Peyer's patch (tissue), 4 donors: ENCODE results near the gene SPATA31D1.

Experiments used
- CTCF ChIP-seq, 6 experiments: fragments of 450-650 bp in 4 of 6; fragments of 200-600 bp in 2 of 6; sonication (generic) in 1 of 6; IDR thresholded peaks; one replicate each; pipeline ENCODE4 v1.5.1; 2017 to 2019; ENCODE audit warnings: antibody characterized with exemption in 6 of 6, mild to moderate bottlenecking in 3 of 6, moderate library complexity in 1 of 6
- POLR2A ChIP-seq, 2 donors: fragments of 450-650 bp; IDR thresholded peaks; one replicate each; pipeline ENCODE4 v1.5.1; 2017; ENCODE audit warnings: antibody characterized with exemption in 2 of 2, mild to moderate bottlenecking in 2 of 2, moderate library complexity in 2 of 2

- TF ChIP-seq CTCF (IDR thresholded peaks at IDR 0.05) (no peak), POLR2A (IDR thresholded peaks at IDR 0.05) (no peak)
Measured at GRCh38 chr9:82011133-82011532, 22.6 kb downstream of the SPATA31D1 start.
